A673 (cell line): ENCODE results near the gene SMIM20. TPM values are rescaled to one million over a fixed set of nuclear protein-coding genes. Genes with fewer than 3 reads are reported as not detected.

Experiments
- BruUV-seq: library from RNA; stranded (reverse); fragments of 400-500 nt; replicated peaks from 2 replicates; lab custom pipeline; 2021; lab: Mats Ljungman, UMichigan
- CTCF ChIA-PET: fragments of 300-600 bp; sonication (Branson Sonifier 250); formaldehyde crosslinking; loops from one replicate; lab custom pipeline; 2022; ENCODE audit warnings: antibody characterized with exemption; lab: Charles Lee
- POLR2A ChIA-PET: fragments of 300-600 bp; sonication (Branson Sonifier 250); formaldehyde crosslinking; loops from one replicate; lab custom pipeline; 2022; ENCODE audit warnings: antibody characterized with exemption; ENCODE audit not compliant: low non-redundant PET; lab: Charles Lee
- DNase-seq: peaks from one replicate; pipeline ENCODE4 v3.0.0-alpha.2; 2015; ENCODE audit warnings: low spot score
- H3K27ac ChIP-seq: fragments of 200-600 bp; sonication (generic); 2 replicates; pipeline ENCODE4 v1.5.1; 2016; ENCODE audit warnings: mixed run types, low read depth, mild to moderate bottlenecking, mixed read lengths, antibody characterized with exemption, low read length; ENCODE audit not compliant: poor library complexity, severe bottlenecking
- H3K27me3 ChIP-seq: fragments of 200-600 bp; sonication (generic); replicated peaks from 2 replicates; pipeline ENCODE4 v1.6.1; 2017; ENCODE audit warnings: mixed run types, low read depth, mild to moderate bottlenecking, mixed read lengths, antibody characterized with exemption, low read length; ENCODE audit not compliant: insufficient read depth, poor library complexity
- H3K36me3 ChIP-seq: fragments of 200-600 bp; sonication (generic); 2 replicates; pipeline ENCODE4 v1.6.1; 2016; ENCODE audit warnings: mixed run types, mild to moderate bottlenecking, mixed read lengths, antibody characterized with exemption, low read length; ENCODE audit not compliant: insufficient read depth, poor library complexity, severe bottlenecking
- H3K4me1 ChIP-seq: fragments of 200-600 bp; sonication (generic); 2 replicates; pipeline ENCODE4 v1.6.1; 2017; ENCODE audit warnings: mixed run types, mild to moderate bottlenecking, mixed read lengths, antibody characterized with exemption, low read length; ENCODE audit not compliant: insufficient read depth, poor library complexity, severe bottlenecking
- H3K4me3 ChIP-seq: fragments of 200-600 bp; sonication (generic); 2 replicates; pipeline ENCODE4 v1.5.1; 2016; ENCODE audit warnings: low read depth, mixed run types, mild to moderate bottlenecking, mixed read lengths, low read length; ENCODE audit not compliant: poor library complexity, severe bottlenecking
- H3K9me3 ChIP-seq: fragments of 200-600 bp; sonication (generic); 2 replicates; pipeline ENCODE4 v1.6.1; 2016; ENCODE audit warnings: mixed run types, low read depth, mild to moderate bottlenecking, mixed read lengths, antibody characterized with exemption, low read length; ENCODE audit not compliant: poor library complexity, severe bottlenecking
- EZH2 ChIP-seq: fragments of 200-600 bp; sonication (generic); IDR thresholded peaks from 2 replicates; pipeline ENCODE4 v1.6.1; 2017; ENCODE audit warnings: borderline replicate concordance, low read depth, mild to moderate bottlenecking, mixed read lengths, antibody characterized with exemption, low read length; ENCODE audit not compliant: poor library complexity, severe bottlenecking
- intact Hi-C: fragments of 100-400 bp; cut with micrococcal nuclease; formaldehyde crosslinking; loops from one replicate; pipeline ENCODE4 v1.10.0; 2022; ENCODE audit not compliant: unreplicated experiment
- total RNA-seq: library from RNA; stranded (reverse); gene quantifications from 2 replicates; pipeline ENCODE4 v1.2.3, GENCODE V29; 2021
- TF ChIP-seq, protein P1 (sequence below): fragments of 300-800, 200-600 bp; sonication (generic); conservative IDR thresholded peaks from 2 replicates; pipeline ENCODE4 v1.5.1; 2017; ENCODE audit warnings: low read depth, mild to moderate bottlenecking, antibody characterized with exemption, low read length, moderate library complexity, mixed read lengths

SMIM20 gene
- total RNA-seq, 1 experiment from 2014 or later = 25.2 TPM

DNA sequence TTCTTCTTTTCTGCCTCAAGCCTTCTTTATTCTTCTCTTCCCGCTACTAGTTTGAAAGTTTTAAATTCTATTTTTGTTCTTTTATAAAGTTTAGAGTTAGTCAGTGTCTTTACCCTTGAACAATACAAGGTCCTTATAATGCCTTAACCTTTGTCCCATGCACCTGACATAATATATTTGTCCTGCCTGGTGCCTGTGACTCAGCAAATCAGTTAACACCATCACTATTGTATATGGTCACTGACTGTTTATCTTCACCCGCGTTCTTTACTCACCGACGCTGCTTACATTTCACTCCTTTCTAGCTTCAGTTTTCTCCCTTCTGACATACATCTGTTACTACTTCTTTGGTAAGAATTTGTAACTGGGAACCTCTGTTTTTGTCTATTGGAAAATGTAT is 5.7 kb downstream of the SMIM20 start:
- CTCF ChIA-PET = no interaction called here
- Histone ChIP-seq H3K36me3 (no peaks in the 10 kb centered on the region), H3K9me3 (no peaks in the 10 kb centered on the region), H3K27ac (no peak overlapping the region), H3K4me3 (no peak overlapping the region), H3K27me3 (no peaks in the 10 kb centered on the region), H3K4me1 (peaks cover 4% of the 10 kb centered on the region)
- POLR2A ChIA-PET = interaction anchor here (0.7 kb wide), 1 partner anchor 11 kb away, joined by 5 read pairs; no protein-coding TSS in a partner anchor
- intact Hi-C loops = no loop called here
- no peak for DNase-seq
- TF ChIP-seq EZH2 = no peak
- TF ChIP-seq, protein P1, sequence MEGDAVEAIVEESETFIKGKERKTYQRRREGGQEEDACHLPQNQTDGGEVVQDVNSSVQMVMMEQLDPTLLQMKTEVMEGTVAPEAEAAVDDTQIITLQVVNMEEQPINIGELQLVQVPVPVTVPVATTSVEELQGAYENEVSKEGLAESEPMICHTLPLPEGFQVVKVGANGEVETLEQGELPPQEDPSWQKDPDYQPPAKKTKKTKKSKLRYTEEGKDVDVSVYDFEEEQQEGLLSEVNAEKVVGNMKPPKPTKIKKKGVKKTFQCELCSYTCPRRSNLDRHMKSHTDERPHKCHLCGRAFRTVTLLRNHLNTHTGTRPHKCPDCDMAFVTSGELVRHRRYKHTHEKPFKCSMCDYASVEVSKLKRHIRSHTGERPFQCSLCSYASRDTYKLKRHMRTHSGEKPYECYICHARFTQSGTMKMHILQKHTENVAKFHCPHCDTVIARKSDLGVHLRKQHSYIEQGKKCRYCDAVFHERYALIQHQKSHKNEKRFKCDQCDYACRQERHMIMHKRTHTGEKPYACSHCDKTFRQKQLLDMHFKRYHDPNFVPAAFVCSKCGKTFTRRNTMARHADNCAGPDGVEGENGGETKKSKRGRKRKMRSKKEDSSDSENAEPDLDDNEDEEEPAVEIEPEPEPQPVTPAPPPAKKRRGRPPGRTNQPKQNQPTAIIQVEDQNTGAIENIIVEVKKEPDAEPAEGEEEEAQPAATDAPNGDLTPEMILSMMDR = no peak
- no TSS peak for BruUV-seq

DNA sequence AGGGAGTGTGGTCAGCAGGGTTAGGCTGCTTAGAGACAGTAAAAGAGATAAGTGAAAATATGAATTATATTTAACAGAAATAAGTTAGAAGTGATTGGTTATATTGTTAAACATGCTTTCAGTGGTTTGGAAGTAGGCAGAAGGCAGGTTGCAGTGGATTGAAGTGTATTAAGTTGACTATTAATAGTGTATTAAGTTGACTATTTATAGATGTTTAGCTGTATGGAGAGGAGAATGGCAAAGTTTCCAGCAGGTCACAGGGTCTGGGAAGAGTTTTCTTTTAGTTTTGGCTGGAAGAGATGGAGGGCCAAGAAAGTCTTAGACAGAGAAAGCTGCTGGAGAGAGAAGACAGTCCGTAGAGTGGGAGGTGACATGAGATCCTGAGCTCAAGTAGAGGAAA is 7.9 kb downstream of the SMIM20 start:
- ChIA-PET POLR2A (interaction anchor here (0.6 kb wide), 1 partner anchor 676 kb away, joined by 3 read pairs; no protein-coding TSS in a partner anchor), CTCF (no interaction called here)
- Histone ChIP-seq H3K27ac (no peak overlapping the region), H3K9me3 (no peaks in the 10 kb centered on the region), H3K36me3 (no peaks in the 10 kb centered on the region), H3K4me3 (no peak overlapping the region), H3K4me1 (peaks cover 10% of the 10 kb centered on the region), H3K27me3 (no peaks in the 10 kb centered on the region)
- no peak for DNase-seq
- no TSS peak for BruUV-seq
- no peak for TF ChIP-seq EZH2
- TF ChIP-seq, protein P1 = no peak
- intact Hi-C loops = no loop called here

DNA sequence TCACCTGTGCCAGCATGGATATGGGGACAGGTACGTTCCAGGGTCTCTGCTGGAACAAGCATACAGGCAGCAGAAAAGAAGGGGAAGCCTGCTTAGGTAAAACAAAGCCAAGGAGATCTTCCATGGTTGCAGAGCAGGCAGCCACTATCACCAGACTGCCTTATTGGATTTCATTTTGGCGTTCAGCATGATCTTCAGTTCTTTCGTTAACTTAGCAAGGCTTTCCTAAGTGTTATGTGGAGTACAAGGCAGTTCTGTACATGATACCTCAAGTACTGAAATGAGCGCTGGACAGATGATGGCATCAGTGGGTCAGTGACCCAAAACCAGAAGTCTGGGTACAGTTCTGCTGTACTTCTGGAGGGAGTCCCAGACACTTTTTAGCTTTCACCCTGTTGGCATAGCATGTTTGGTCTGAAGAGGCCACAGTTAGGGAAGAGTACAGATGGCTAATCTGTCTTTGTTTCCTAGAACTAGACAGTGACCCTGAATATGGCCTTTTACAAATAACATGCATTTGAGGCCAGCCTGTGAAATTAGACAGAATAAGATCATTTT is 8.9 kb downstream of the SMIM20 start:
- Histone ChIP-seq H3K4me1 (peaks cover 18% of the 10 kb centered on the region), H3K36me3 (no peaks in the 10 kb centered on the region), H3K27me3 (no peaks in the 10 kb centered on the region), H3K27ac (no peak overlapping the region), H3K4me3 (no peak overlapping the region), H3K9me3 (no peaks in the 10 kb centered on the region)
- intact Hi-C loops = no loop called here
- no TSS peak for BruUV-seq
- CTCF ChIA-PET = no interaction called here
- POLR2A ChIA-PET = interaction anchor here (0.6 kb wide), 1 partner anchor 19 kb away, joined by 4 read pairs; no protein-coding TSS in a partner anchor
- TF ChIP-seq, protein P1 = no peak
- no peak for DNase-seq
